T-helper 17 cell (primary cell): ENCODE measurements around the gene NSD1. TPM values are rescaled to one million over a fixed set of nuclear protein-coding genes. Genes with fewer than 3 reads are reported as not detected.
"Not testable (repeated sequence)": the region's sequence is repeated elsewhere in the genome, so short reads cannot be mapped to it uniquely, and the experiment has no call there.

Experiments used
- ATAC-seq: fragments of 150-1000 bp; cut with Tn5 transposase; 2 replicates; pipeline ENCODE4 v1.10.0; 2021; ENCODE audit warnings: mild to moderate bottlenecking, moderate library complexity
- DNase-seq, 3 donors: peaks; one replicate each; pipeline versions ENCODE4 v3.0.0 to v3.0.0-alpha.2; 2020 to 2021
- H3K9me3 ChIP-seq: one replicate; pipeline ENCODE4 v1.7.0; 2013; ENCODE audit warnings: low read length, mild to moderate bottlenecking; ENCODE audit not compliant: control insufficient read depth, poor library complexity, severe bottlenecking
- H3K27ac Mint-ChIP-seq: one replicate; pipeline ENCODE4 v1.8.0; 2022; ENCODE audit warnings: mild to moderate bottlenecking, moderate library complexity, mixed read lengths
- H3K27me3 Mint-ChIP-seq: one replicate; pipeline ENCODE4 v1.8.0; 2022; ENCODE audit warnings: mixed read lengths
- H3K36me3 Mint-ChIP-seq: one replicate; pipeline ENCODE4 v1.8.0; 2022; ENCODE audit warnings: low read depth, mixed read lengths
- H3K4me1 Mint-ChIP-seq: one replicate; pipeline ENCODE4 v1.8.0; 2022; ENCODE audit warnings: mild to moderate bottlenecking, mixed read lengths
- H3K4me3 Mint-ChIP-seq: one replicate; pipeline ENCODE4 v1.8.0; 2022; ENCODE audit warnings: mild to moderate bottlenecking, moderate library complexity, mixed read lengths
- total RNA-seq, 4 donors: library from RNA in 2 of 4; stranded (reverse) in 2 of 4; gene quantifications; one replicate each; pipeline ENCODE4 v1.2.3 and lab custom pipeline; 2022 to 2026

The NSD1 gene
- total RNA-seq, 2 donors from 2014 or later, result 103 TPM

DNA sequence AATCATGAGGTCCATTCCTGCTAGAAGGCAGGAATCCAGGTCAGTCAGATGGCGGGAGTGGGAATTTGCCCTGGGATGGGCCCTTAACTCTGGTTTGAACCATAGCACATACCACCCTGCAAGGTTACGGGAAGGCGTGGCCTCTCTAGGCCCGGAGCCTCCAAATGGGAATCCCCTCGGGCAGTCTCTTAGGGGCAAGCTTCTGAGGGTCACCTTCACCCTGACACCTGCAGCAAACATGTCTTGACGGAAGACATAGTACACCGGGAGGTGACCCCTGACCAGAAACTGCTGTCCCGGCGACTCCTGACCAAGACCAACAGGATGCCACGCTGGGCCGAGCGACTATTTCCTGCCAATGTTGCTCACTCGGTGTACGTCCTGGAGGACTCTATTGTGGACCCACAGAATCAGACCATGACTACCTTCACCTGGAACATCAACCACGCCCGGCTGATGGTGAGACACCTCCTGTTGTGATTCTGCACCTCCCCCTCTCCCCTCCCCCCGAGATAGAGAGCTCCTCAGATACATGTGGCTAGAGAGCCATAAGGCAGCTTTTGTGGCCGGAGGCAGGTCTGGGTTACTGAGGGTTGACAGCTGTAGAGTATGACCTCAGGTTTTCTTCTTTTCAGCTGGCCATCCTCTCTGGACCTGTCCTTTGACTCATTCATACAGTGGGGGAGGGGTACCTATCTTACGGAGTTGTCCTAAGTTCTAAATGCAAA, 171.0 kb downstream of the NSD1 start:
- no peak for ATAC-seq
- Mint-ChIP-seq H3K4me3 (peak overlapping the region; percentile 93), H3K27me3 (no peaks in the 10 kb centered on the region), H3K4me1 (peaks cover 53% of the 10 kb centered on the region), H3K27ac (peak overlapping the region; percentile 89), H3K36me3 (no peaks in the 10 kb centered on the region)
- no peaks in the 10 kb centered on the region for H3K9me3 ChIP-seq
- DNase-seq, result no peak

- Mint-ChIP-seq H3K4me1 (peaks cover 51% of the 10 kb centered on the region), H3K4me3 (peak overlapping the region; percentile 49), H3K27ac (peak overlapping the region; percentile 56)
- H3K36me3 Mint-ChIP-seq, ATAC-seq, H3K9me3 ChIP-seq, H3K27me3 Mint-ChIP-seq, DNase-seq: not testable (repeated sequence)
These were observed 172.6 kb downstream of the NSD1 start for GRCh38 chr5:177306103-177306640.

GRCh38 chr5:177306674-177307543, 173.3 kb downstream of the NSD1 start:
- DNase-seq (no peak), ATAC-seq (no peak)
- H3K27me3 Mint-ChIP-seq, result no peaks in the 10 kb centered on the region
- peak overlapping the region; percentile 56 for H3K27ac Mint-ChIP-seq
- H3K4me1 Mint-ChIP-seq, result peaks cover 51% of the 10 kb centered on the region
- no peaks in the 10 kb centered on the region for H3K9me3 ChIP-seq
- H3K36me3 Mint-ChIP-seq, result no peaks in the 10 kb centered on the region
- no peak overlapping the region for H3K4me3 Mint-ChIP-seq

- H3K36me3 Mint-ChIP-seq, result no peaks in the 10 kb centered on the region
- ATAC-seq, result no peak
- peak overlapping the region; percentile 36 for H3K4me3 Mint-ChIP-seq
- peaks cover 46% of the 10 kb centered on the region for H3K4me1 Mint-ChIP-seq
- no peaks in the 10 kb centered on the region for H3K27me3 Mint-ChIP-seq
- DNase-seq, result no peak
- peak overlapping the region; percentile 76 for H3K27ac Mint-ChIP-seq
- H3K9me3 ChIP-seq, result no peaks in the 10 kb centered on the region
These were observed 174.2 kb downstream of the NSD1 start for GRCh38 chr5:177307544-177308363.

DNA sequence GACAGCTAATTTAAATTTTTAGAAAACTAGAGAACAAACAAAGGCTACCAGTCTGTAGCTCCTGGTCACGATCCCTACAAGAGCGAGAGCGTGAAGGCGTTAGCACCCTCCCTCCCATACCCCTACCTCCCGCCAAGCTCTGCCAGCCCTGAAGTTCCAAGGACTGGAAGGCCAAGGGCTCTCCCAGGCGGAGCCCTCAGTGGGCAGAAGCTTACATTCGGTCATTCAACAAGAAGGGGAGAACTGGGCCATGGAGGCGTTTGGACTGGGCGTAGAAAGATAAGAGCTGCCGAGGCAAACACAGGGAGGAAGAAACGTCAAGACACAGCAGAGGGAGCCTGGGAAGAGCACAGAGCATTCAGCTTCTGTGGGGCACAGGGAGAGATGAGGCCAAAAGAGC, 175.2 kb downstream of the NSD1 start:
- no peak overlapping the region for H3K4me3 Mint-ChIP-seq
- no peaks in the 10 kb centered on the region for H3K36me3 Mint-ChIP-seq
- no peaks in the 10 kb centered on the region for H3K27me3 Mint-ChIP-seq
- ATAC-seq (no peak), DNase-seq (no peak)
- no peaks in the 10 kb centered on the region for H3K9me3 ChIP-seq
- peak overlapping the region; percentile 76 for H3K27ac Mint-ChIP-seq
- H3K4me1 Mint-ChIP-seq, result peaks cover 49% of the 10 kb centered on the region

DNA sequence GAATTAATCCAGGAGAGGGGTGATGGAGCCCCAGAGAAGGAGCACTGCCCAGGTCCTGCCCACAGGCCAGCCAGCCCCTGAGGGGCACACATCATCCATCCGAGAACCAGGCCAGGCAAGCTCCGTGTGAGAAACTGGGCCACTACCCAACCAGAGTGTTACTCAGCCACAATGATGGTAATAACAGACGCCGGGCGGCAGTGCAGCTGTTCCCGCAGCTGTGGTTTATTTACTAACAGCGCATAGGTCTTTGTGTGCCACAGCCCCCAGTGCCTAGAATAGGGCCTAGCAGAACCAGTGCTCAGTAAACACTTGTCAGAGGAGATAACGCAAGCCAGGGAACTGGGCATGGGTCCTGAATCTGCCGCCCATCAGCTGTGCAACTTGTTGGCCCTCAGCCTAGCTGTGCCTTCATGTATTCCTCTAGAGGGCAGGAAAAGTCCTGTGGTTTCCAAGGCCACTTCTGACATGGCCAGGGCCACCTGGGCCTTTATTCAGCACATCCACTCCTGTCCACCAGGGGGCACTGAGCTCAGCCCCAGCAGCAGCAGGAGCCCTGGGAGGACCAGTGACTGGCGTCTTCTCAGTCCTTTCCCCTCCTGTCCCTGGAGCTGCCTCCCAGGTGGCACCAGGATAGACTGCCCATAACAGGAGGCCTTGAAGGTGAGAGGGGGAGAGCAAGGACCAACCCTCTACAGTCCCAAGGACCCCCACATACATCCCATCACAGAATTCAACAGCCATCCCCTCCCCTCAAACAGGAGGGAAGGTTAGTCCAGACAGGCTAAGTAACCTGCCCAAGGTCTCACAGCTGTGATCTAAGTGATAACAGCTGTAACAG, 176.0 kb downstream of the NSD1 start:
- peak; percentile 41 for ATAC-seq

DNA sequence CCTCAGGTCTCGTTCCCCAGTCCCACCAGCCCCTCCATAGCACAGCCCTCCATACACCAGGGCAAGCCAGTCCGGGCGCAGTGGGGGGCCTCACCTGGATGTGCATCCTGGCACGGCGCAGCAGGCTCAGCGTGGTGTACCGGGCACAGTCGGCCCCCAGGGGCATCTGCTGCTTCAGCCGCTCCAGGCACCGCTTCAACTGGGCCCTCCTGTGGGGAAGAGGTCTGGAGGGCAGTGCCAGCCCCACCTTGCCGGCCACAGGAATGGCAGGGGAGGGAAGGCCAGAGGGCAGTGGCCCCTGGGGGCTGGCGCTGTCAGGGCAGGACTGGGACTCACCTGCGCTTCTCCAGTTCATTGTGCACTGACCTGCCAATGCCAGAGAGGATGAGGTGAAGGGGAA, 176.8 kb downstream of the NSD1 start:
- H3K27ac Mint-ChIP-seq, result no peak overlapping the region
- H3K36me3 Mint-ChIP-seq, result no peaks in the 10 kb centered on the region
- H3K4me1 Mint-ChIP-seq, result peaks cover 36% of the 10 kb centered on the region
- H3K4me3 Mint-ChIP-seq, result no peak overlapping the region
- no peaks in the 10 kb centered on the region for H3K27me3 Mint-ChIP-seq
- H3K9me3 ChIP-seq, result no peaks in the 10 kb centered on the region
- ATAC-seq, result no peak
- no peak for DNase-seq

More for the DNA sequence above, 176.0 kb downstream of the NSD1 start:
- peak overlapping the region; percentile 78 for H3K4me3 Mint-ChIP-seq
- H3K27me3 Mint-ChIP-seq, result no peaks in the 10 kb centered on the region
- no peaks in the 10 kb centered on the region for H3K9me3 ChIP-seq
- H3K27ac Mint-ChIP-seq, result peak overlapping the region; percentile 76
- DNase-seq, result peak; percentile 52 to 66 (median 58)
- H3K36me3 Mint-ChIP-seq, result no peaks in the 10 kb centered on the region
- H3K4me1 Mint-ChIP-seq, result peaks cover 43% of the 10 kb centered on the region

DNA sequence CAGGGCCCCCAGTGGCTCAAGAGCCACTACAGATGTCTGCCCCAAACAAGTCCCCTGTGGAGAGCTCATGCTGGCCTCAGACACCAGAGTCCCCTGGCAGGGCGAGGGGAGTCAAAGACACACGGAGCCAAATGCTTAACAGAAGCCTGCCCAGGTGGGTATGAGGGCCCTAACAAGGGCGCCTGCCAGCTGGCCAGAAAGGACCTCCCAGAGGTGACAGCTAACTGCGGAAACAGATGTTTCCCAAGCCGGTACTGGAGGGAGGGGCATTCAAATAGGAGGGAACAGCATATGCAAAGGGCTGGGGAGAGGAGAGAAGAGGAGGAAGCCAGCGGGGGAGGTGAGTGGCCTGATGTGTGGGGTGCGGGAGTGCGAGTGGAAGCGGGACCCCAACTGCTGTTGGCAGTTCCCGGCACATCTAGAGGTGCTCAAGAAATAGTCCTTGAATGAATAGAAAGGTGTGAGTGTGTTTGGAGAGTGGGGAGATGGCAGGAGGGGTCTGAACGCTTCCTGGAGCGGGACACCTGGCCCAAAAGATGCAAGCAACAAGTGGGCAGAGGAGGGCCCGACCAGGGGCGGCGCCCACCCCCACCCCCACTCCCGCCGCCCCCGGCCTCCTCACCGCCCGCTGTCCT, 177.3 kb downstream of the NSD1 start:
- H3K36me3 Mint-ChIP-seq, result no peaks in the 10 kb centered on the region
- H3K4me3 Mint-ChIP-seq, result peak overlapping the region; percentile 92
- peaks cover 35% of the 10 kb centered on the region for H3K4me1 Mint-ChIP-seq
- ATAC-seq (no peak), DNase-seq (no peak)
- H3K27me3 Mint-ChIP-seq, result no peaks in the 10 kb centered on the region
- no peak overlapping the region for H3K27ac Mint-ChIP-seq
- no peaks in the 10 kb centered on the region for H3K9me3 ChIP-seq

GRCh38 chr5:177311392-177311722, 177.8 kb downstream of the NSD1 start:
- DNase-seq, result no peak
- no peaks in the 10 kb centered on the region for H3K36me3 Mint-ChIP-seq

GRCh38 chr5:177311723-177312648, 178.4 kb downstream of the NSD1 start, which contains the start of gene MXD3:
Gene MXD3, minus strand, starts transcription at chr5:177311898. Its CDS starts 68 bp downstream, at chr5:177311830.
- no peaks in the 10 kb centered on the region for H3K27me3 Mint-ChIP-seq

More at GRCh38 chr5:177311392-177311722, 177.8 kb downstream of the NSD1 start:
- no peaks in the 10 kb centered on the region for H3K9me3 ChIP-seq
- Mint-ChIP-seq H3K4me3 (peak overlapping the region; percentile 92), H3K4me1 (peaks cover 35% of the 10 kb centered on the region), H3K27ac (no peak overlapping the region), H3K27me3 (no peaks in the 10 kb centered on the region)
- no peak for ATAC-seq

DNA sequence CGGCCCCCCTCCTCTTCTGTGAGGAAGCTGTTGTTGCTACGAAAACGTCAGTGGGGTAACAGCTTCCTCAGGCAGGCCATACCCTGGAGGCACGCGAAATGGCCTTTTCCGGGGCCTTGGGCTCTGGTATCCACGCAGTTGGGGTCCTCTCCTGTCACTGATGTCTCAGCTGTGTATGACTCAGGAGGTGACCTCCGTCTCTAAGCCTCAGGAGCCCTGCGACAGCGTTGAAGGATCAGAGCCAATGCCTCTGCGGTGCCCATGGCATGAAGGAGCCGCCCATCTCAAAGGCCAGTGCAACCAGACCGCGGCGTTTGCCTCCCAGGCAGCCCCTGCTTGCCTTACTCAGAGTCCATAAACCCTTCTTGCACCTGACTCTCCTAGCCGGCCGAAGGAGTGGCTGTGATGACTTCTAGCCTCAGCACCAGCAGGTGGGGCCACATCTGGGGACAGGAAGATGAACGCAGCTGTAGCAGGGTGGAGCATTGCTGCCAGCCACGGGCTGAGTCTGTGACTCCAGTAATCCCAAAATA, 179.1 kb downstream of the NSD1 start:
- Mint-ChIP-seq H3K27me3 (no peaks in the 10 kb centered on the region), H3K36me3 (no peaks in the 10 kb centered on the region), H3K4me3 (peak overlapping the region; percentile 85), H3K4me1 (peaks cover 29% of the 10 kb centered on the region), H3K27ac (no peak overlapping the region)
- no peak for DNase-seq
- no peaks in the 10 kb centered on the region for H3K9me3 ChIP-seq
- peak; percentile 16 for ATAC-seq

More at GRCh38 chr5:177311723-177312648, 178.4 kb downstream of the NSD1 start, which contains the start of gene MXD3:
- peak; percentile 93 for ATAC-seq
- DNase-seq, result peak; percentile 89 to 94 (median 92)
- H3K36me3 Mint-ChIP-seq, result no peaks in the 10 kb centered on the region
- H3K9me3 ChIP-seq, result no peaks in the 10 kb centered on the region
- H3K27ac Mint-ChIP-seq, result no peak within 1 kb of the TSS
- H3K4me1 Mint-ChIP-seq, result peaks cover 30% of the 10 kb centered on the region
- peak within 1 kb of the TSS; percentile 92 for H3K4me3 Mint-ChIP-seq
